K562 (cell line): Measurements from ENCODE around the gene TNRC6B. TPM values are rescaled to one million over a fixed set of nuclear protein-coding genes. Genes with fewer than 3 reads are reported as not detected.

Source experiments
- ATAC-seq: fragments of 200-7000 bp; cut with Tn5 transposase; 3 replicates; pipeline ENCODE4 v1.9.1; 2020; ENCODE audit warnings: moderate library complexity
- BruUV-seq: library from RNA; stranded (reverse); fragments of 400-500 nt; replicated peaks from 2 replicates; lab custom pipeline; 2021; lab: Mats Ljungman, UMichigan
- CTCF ChIA-PET: fragments of 300-600 bp; formaldehyde crosslinking; extraction: SDS; loops from one replicate; lab custom pipeline; 2021; ENCODE audit warnings: low intra/inter-chr PET ratio; lab: Yijun Ruan, JAX
- POLR2A ChIA-PET: fragments of 300-600, 350-650 bp; sonication (Branson Sonifier 250); formaldehyde crosslinking; extraction: SDS; loops from one replicate; lab custom pipeline; 2021; ENCODE audit warnings: antibody characterized with exemption, inconsistent platforms; lab: Yijun Ruan, JAX
- DNase-seq, 4 experiments: peaks; one replicate each; pipeline versions ENCODE4 v3.0.0 to v3.0.0-alpha.2; 2011 to 2018; ENCODE audit warnings: low spot score in 3 of 4, mixed read lengths in 3 of 4; ENCODE audit errors: extremely low read depth in 1 of 4
- FAIRE-seq: peaks from 2 replicates; lab custom pipeline; 2011; peaks lifted over from hg19 to GRCh38; lab: Jason Lieb, UNC
- H2AFZ ChIP-seq: 2 replicates; pipeline ENCODE4 v1.6.0; 2011; ENCODE audit warnings: low read depth, low read length, control low read depth, inconsistent platforms
- H3K27ac ChIP-seq: fragments of 200-600 bp; 3 replicates; pipeline ENCODE4 v1.8.0; 2011; ENCODE audit warnings: low read depth, mild to moderate bottlenecking, control low read depth, inconsistent platforms, low read length, moderate library complexity, mixed read lengths; ENCODE audit errors: extremely low read depth
- H3K27me3 ChIP-seq, 2 experiments: fragments of 300-600 bp in 1 of 2; 2 replicates in 1 of 2; 3 replicates in 1 of 2; pipeline versions ENCODE4 v1.6.0 to v1.8.0; 2011; ENCODE audit warnings: inconsistent platforms in 2 of 2, low read length in 2 of 2, mild to moderate bottlenecking in 1 of 2, mixed read lengths in 1 of 2, moderate library complexity in 1 of 2; ENCODE audit not compliant: control insufficient read depth in 2 of 2, insufficient read depth in 2 of 2
- H3K36me3 ChIP-seq: fragments of 300-600 bp; 3 replicates; pipeline ENCODE4 v1.8.0; 2011; ENCODE audit warnings: mild to moderate bottlenecking, low read length, inconsistent platforms; ENCODE audit not compliant: control insufficient read depth, insufficient read depth
- H3K4me1 ChIP-seq, 2 experiments: fragments of 200-600 bp in 1 of 2; replicated peaks in 1 of 2; 2 replicates in 1 of 2; 3 replicates in 1 of 2; pipeline versions ENCODE4 v1.5.1 to v1.8.0; 2011; ENCODE audit warnings: inconsistent platforms in 2 of 2, low read length in 2 of 2, mild to moderate bottlenecking in 1 of 2, mixed read lengths in 1 of 2, moderate library complexity in 1 of 2; ENCODE audit not compliant: control insufficient read depth in 2 of 2, insufficient read depth in 2 of 2
- H3K4me2 ChIP-seq: 2 replicates; pipeline ENCODE4 v1.6.1; 2011; ENCODE audit warnings: low read length, control low read depth, inconsistent platforms, mixed read lengths; ENCODE audit not compliant: insufficient read depth
- H3K4me3 ChIP-seq: fragments of 200-600 bp; sonication (generic), shearing (Covaris generic); 2 replicates; pipeline ENCODE4 v1.5.1; 2016; ENCODE audit warnings: control low read depth, inconsistent platforms
- H3K79me2 ChIP-seq: fragments of 200-600 bp; 3 replicates; pipeline ENCODE4 v1.8.0; 2011; ENCODE audit warnings: low read length, inconsistent platforms; ENCODE audit not compliant: control insufficient read depth, insufficient read depth
- H3K9ac ChIP-seq, 2 experiments: 2 replicates each; pipeline versions ENCODE4 v1.6.0 to v1.6.1; 2011; ENCODE audit warnings: low read depth in 2 of 2, low read length in 2 of 2, control low read depth in 1 of 2, inconsistent platforms in 1 of 2, mild to moderate bottlenecking in 1 of 2, mixed read lengths in 1 of 2; ENCODE audit not compliant: insufficient read depth in 1 of 2
- H3K9me1 ChIP-seq: one replicate; pipeline ENCODE4 v1.6.0; 2011; ENCODE audit warnings: inconsistent platforms, mild to moderate bottlenecking, low read length, moderate library complexity; ENCODE audit not compliant: control insufficient read depth, insufficient read depth
- H3K9me3 ChIP-seq: replicated peaks from 2 replicates; pipeline ENCODE4 v1.5.1; 2011; ENCODE audit warnings: low read depth, low read length, inconsistent platforms; ENCODE audit not compliant: control insufficient read depth, insufficient read depth
- H4K20me1 ChIP-seq: replicated peaks from 2 replicates; pipeline ENCODE4 v1.6.1; 2011; ENCODE audit warnings: low read length, inconsistent platforms, mixed read lengths; ENCODE audit not compliant: control insufficient read depth, insufficient read depth
- HLTF ChIP-seq: fragments of 450-650 bp; IDR thresholded peaks from 2 replicates; pipeline ENCODE4 v1.6.1; 2016
- MCM3 ChIP-seq: fragments of 450-650 bp; IDR thresholded peaks from 2 replicates; pipeline ENCODE4 v1.6.1; 2016
- SRF ChIP-seq, 2 experiments: fragments of 250-450, 450-650 bp in 1 of 2; sonication (Bioruptor Pico) in 1 of 2; sonication (generic) in 1 of 2; formaldehyde crosslinking; IDR thresholded peaks; 2 replicates each; pipeline versions ENCODE4 v1.5.0 to v1.5.1; 2020 to 2022; ENCODE audit warnings: mild to moderate bottlenecking in 1 of 2, missing genetic modification reagents in 1 of 2
- ZNF212 ChIP-seq: fragments of 450-650 bp; formaldehyde crosslinking; IDR thresholded peaks from 2 replicates; pipeline ENCODE4 v1.4.0; 2020; ENCODE audit warnings: mild to moderate bottlenecking
- WGBS: fragments of 100-300 bp; shearing (Covaris generic); methylation state at CpG from one replicate; pipeline ENCODE4 v1.1.6; 2016; ENCODE audit warnings: low coverage, mixed read lengths; ENCODE audit not compliant: insufficient coverage; ENCODE audit errors: missing lambda C conversion rate; 5-methylcytosine and 5-hydroxymethylcytosine counted together
- in situ Hi-C: fragments of 300-500 bp; cut with MboI; formaldehyde crosslinking; loops from 4 replicates; pipeline ENCODE4 v1.15.0; 2018; ENCODE audit warnings: inconsistent platforms, mixed read lengths
- intact Hi-C: fragments of 100-400 bp; cut with micrococcal nuclease; formaldehyde crosslinking; loops from 2 replicates; pipeline ENCODE4 v1.14.2; 2022
- polyA plus RNA-seq, 8 experiments: library from polyadenylated mRNA; depleted of rRNA in 4 of 8; stranded (reverse) in 5 of 8; unstranded in 3 of 8; fragments of >200 nt; fragmentation: Nextera tagmentation in 2 of 8; fragmentation: Illumina TruSeq in 1 of 8; extraction: Ambion mirVana in 2 of 8; extraction: Trizol in 1 of 8; gene quantifications; 2 replicates each; pipeline versions ENCODE4 v1.2.1 to v1.2.3, GENCODE V29; 2011 to 2014; ENCODE audit warnings: inconsistent platforms in 1 of 8, missing spikeins in 1 of 8
- total RNA-seq, 7 experiments: library from RNA; depleted of rRNA in 6 of 7; stranded (reverse); fragments of >200 nt in 6 of 7; fragmentation: Illumina TruSeq in 2 of 7; extraction: Trizol in 2 of 7; gene quantifications; 2 replicates each; pipeline versions ENCODE4 v1.2.1 to v1.2.3, GENCODE V29; 2011 to 2021; ENCODE audit warnings: low replicate concordance in 1 of 7
- TF ChIP-seq, protein P1 (sequence below): sonication (generic); formaldehyde crosslinking; IDR thresholded peaks from 2 replicates; pipeline ENCODE4 v1.8.0; 2022; ENCODE audit warnings: mild to moderate bottlenecking, missing genetic modification reagents
- TF ChIP-seq, protein P2 (sequence below), 2 experiments: fragments of 250-450 bp in 1 of 2; fragments of 450-650 bp in 1 of 2; sonication (Bioruptor Pico) in 1 of 2; IDR thresholded peaks; 2 replicates each; pipeline versions ENCODE4 v1.6.1 to v1.8.0; 2016 to 2021; ENCODE audit warnings: mild to moderate bottlenecking in 2 of 2, moderate library complexity in 2 of 2, missing compliant biosample characterization in 1 of 2, missing genetic modification characterization in 1 of 2

The TNRC6B gene
- total and polyA plus RNA-seq, 9 of the 15 experiments (the other 6 are each of a cell fraction or from before 2014, with no cell fraction given), result 0.96 to 18.8 (median 10.8) TPM

DNA sequence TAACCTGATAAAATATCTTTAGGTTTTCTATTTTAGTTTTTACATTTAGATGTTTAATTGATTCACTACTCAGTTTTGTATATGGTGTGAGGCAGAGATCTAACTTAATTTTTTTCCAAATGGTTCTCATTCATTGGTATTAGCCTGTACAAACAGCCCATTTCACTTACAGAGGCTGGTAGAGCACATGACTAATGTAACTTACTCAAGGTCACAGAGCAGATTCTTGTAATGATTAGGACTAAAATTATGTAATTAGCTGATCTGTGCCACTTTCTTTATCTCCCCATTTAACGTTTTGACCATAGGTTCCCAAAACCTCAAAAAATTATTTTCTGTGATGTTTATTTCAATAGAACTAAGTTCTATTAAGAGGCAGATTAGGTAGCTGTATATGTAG lies 16.5 kb upstream of the TNRC6B start:
- ChIA-PET CTCF (no interaction called here), POLR2A (no interaction called here)
- Histone ChIP-seq H2AFZ (no peak overlapping the region), H4K20me1 (no peaks in the 10 kb centered on the region), H3K4me1 (peaks cover 8 to 10% of the 10 kb centered on the region in 2 experiments), H3K79me2 (no peaks in the 10 kb centered on the region), H3K9ac (no peak overlapping the region), H3K9me1 (no peaks in the 10 kb centered on the region), H3K27ac (no peak overlapping the region), H3K4me3 (no peak overlapping the region), H3K9me3 (no peaks in the 10 kb centered on the region), H3K36me3 (no peaks in the 10 kb centered on the region), H3K4me2 (no peak overlapping the region), H3K27me3 (no peaks in the 10 kb centered on the region)
- no peak for FAIRE-seq
- ATAC-seq, result no peak
- intact Hi-C loops (no loop called here), in situ Hi-C loops (no loop called here)
- WGBS, result 6% methylated on average over 1 of the region's 1 CpG
- no peak for DNase-seq
- BruUV-seq, result no TSS peak
- TF ChIP-seq MCM3 (no peak), HLTF (no peak), ZNF212 (CRISPR knock-in tag) (no peak), SRF (CRISPR knock-in tag; IDR thresholded peaks at IDR 0.05) (no peak)
- TF ChIP-seq, protein P1, sequence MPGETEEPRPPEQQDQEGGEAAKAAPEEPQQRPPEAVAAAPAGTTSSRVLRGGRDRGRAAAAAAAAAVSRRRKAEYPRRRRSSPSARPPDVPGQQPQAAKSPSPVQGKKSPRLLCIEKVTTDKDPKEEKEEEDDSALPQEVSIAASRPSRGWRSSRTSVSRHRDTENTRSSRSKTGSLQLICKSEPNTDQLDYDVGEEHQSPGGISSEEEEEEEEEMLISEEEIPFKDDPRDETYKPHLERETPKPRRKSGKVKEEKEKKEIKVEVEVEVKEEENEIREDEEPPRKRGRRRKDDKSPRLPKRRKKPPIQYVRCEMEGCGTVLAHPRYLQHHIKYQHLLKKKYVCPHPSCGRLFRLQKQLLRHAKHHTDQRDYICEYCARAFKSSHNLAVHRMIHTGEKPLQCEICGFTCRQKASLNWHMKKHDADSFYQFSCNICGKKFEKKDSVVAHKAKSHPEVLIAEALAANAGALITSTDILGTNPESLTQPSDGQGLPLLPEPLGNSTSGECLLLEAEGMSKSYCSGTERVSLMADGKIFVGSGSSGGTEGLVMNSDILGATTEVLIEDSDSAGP, result no peak
- TF ChIP-seq, protein P2, sequence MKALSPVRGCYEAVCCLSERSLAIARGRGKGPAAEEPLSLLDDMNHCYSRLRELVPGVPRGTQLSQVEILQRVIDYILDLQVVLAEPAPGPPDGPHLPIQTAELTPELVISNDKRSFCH (CRISPR knock-in tag; IDR thresholded peaks at IDR 0.05), result no peak
- TF ChIP-seq, protein P2 (tag; IDR thresholded peaks at IDR 0.05), result no peak
